Measurements from ENCODE around the gene LIN7A.

LIN7A gene

GRCh38 chr12:80857311-80857710 lies 80.4 kb downstream of the LIN7A start:
- no peak for DNase-seq

GRCh38 chr12:80849337-80849736 lies 88.4 kb downstream of the LIN7A start:
- DNase-seq = no peak

GRCh38 chr12:80848858-80849257 lies 88.9 kb downstream of the LIN7A start:
- DNase-seq = no peak

- peak; percentile 68 to 72 for DNase-seq
Observed at GRCh38 chr12:80847575-80847974, 90.2 kb downstream of the LIN7A start.

- peak; percentile 61 to 84 for DNase-seq
Observed at GRCh38 chr12:80846952-80847351, 90.8 kb downstream of the LIN7A start.

GRCh38 chr12:80845639-80846038 lies 92.1 kb downstream of the LIN7A start:
- DNase-seq = no peak

- DNase-seq = no peak
Observed at GRCh38 chr12:80843969-80844368, 93.8 kb downstream of the LIN7A start.

- no peak for DNase-seq
Observed at GRCh38 chr12:80838708-80839107, 99.0 kb downstream of the LIN7A start.

- DNase-seq = no peak
Observed at GRCh38 chr12:80838024-80838658, 99.6 kb downstream of the LIN7A start.

- no peak for DNase-seq
Observed at GRCh38 chr12:80837342-80837978, 100.3 kb downstream of the LIN7A start.

- no peak for DNase-seq
Observed at GRCh38 chr12:80834724-80835123, 103.0 kb downstream of the LIN7A start.

GRCh38 chr12:80830533-80831088 lies 107.1 kb downstream of the LIN7A start:
- DNase-seq = no peak

- DNase-seq = no peak
Observed at GRCh38 chr12:80829767-80830166, 108.0 kb downstream of the LIN7A start.

- no peak for DNase-seq
Observed at GRCh38 chr12:80825506-80825905, 112.2 kb downstream of the LIN7A start.

GRCh38 chr12:80823393-80823792 lies 114.3 kb downstream of the LIN7A start:
- no peak for DNase-seq

GRCh38 chr12:80821513-80822000 lies 116.2 kb downstream of the LIN7A start:
- DNase-seq = no peak

- no peak for DNase-seq
Observed at GRCh38 chr12:80818878-80819277, 118.9 kb downstream of the LIN7A start.

GRCh38 chr12:80815351-80815750 lies 122.4 kb downstream of the LIN7A start:
- DNase-seq = no peak

GRCh38 chr12:80814453-80814852 lies 123.3 kb downstream of the LIN7A start:
- DNase-seq = no peak

GRCh38 chr12:80813820-80814219 lies 123.9 kb downstream of the LIN7A start:
- DNase-seq = no peak

GRCh38 chr12:80811957-80812708 lies 125.6 kb downstream of the LIN7A start:
- DNase-seq = no peak

- no peak for DNase-seq
Observed at GRCh38 chr12:80810874-80811273, 126.9 kb downstream of the LIN7A start.

GRCh38 chr12:80807640-80808288 lies 130.0 kb downstream of the LIN7A start:
- DNase-seq = no peak

Data from NCI-H1930 (cell line).